ENCODE measurements around the gene MAPKAP1. TPM values are rescaled to one million over a fixed set of nuclear protein-coding genes. Genes with fewer than 3 reads are reported as not detected.

MAPKAP1 gene
- total RNA-seq, 1 donor from 2014 or later, result 56.6 TPM

DNA sequence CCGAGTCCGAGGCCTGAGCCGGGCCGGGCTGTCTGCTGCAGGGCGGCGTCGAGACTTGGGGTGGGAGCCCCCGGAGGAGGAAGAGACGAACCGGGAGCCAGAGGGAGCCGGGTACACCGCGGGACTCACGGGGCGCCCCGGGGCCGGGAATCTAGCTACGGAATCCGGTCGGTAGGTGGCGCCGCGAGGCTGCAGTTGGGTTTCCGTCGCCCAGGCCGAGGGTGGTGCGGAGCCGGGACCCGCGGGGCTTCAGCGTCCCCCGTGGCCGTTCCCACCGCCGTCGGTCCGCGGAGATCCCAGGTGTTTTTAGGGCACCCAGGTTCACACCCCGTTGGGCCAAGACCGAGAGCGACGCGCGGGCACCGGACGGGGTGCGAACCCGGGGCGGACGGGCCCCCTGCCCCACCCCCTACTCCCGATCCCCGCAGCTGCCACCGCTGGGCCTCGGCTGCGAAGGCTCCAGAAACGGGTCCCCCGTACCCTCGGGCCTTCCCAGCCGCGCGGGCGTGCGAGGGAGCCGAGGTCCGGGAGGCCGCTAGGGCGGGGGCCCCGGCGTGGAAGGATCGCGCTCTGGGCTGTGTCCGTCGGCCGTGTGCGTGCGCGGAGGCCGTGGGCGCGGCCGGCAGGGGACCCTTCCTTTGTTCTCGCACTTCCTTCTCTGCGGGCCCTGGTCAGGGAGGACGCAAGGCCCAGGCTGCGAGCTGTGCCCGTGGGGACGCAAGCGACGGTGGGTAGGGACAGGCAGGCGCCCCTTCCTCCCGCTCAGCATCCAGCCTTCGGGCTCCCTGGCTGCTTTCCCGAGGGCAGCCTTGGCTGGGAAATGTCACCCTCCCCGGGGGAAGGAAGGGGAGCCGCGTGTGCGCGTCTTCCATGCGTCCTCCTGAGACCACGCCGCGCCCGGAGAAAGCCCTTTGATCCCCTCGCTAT lies 298.8 kb downstream of the MAPKAP1 start:
- Histone ChIP-seq H3K36me3 (no peaks in the 10 kb centered on the region), H3K9me3 (ENCODE audit: low read depth) (no peaks in the 10 kb centered on the region), H3F3A (ENCODE audit: low read depth) (peaks cover 8% of the 10 kb centered on the region), H3K4me1 (peaks cover 3% of the 10 kb centered on the region), H3K4me2 (peak overlapping the region; percentile 83), H3K27ac (no peak overlapping the region), H2AFZ (replicated peaks) (peak overlapping the region; percentile 97), H3K4me3 (peak overlapping the region; percentile 55), H4K20me1 (ENCODE audit: low read depth) (no peaks in the 10 kb centered on the region), H3K27me3 (peaks cover 23% of the 10 kb centered on the region), H3K9ac (peak overlapping the region; percentile 24), H3K79me2 (ENCODE audit: low read depth) (no peaks in the 10 kb centered on the region)
- Mint-ChIP-seq H3K4me1 (peaks cover 24% of the 10 kb centered on the region), H3K4me3 (peak overlapping the region; percentile 81), H3K27ac (peak overlapping the region; percentile 83), H3K36me3 (peaks cover 5% of the 10 kb centered on the region), H3K9me3 (no peaks in the 10 kb centered on the region), H3K27me3 (ENCODE audit: insufficient read depth, low read depth) (peaks cover 18% of the 10 kb centered on the region)
- peak; percentile 38 for TF ChIP-seq EZH2phosphoT487 (IDR thresholded peaks at IDR 0.05)
- TF ChIP-seq, protein P1, sequence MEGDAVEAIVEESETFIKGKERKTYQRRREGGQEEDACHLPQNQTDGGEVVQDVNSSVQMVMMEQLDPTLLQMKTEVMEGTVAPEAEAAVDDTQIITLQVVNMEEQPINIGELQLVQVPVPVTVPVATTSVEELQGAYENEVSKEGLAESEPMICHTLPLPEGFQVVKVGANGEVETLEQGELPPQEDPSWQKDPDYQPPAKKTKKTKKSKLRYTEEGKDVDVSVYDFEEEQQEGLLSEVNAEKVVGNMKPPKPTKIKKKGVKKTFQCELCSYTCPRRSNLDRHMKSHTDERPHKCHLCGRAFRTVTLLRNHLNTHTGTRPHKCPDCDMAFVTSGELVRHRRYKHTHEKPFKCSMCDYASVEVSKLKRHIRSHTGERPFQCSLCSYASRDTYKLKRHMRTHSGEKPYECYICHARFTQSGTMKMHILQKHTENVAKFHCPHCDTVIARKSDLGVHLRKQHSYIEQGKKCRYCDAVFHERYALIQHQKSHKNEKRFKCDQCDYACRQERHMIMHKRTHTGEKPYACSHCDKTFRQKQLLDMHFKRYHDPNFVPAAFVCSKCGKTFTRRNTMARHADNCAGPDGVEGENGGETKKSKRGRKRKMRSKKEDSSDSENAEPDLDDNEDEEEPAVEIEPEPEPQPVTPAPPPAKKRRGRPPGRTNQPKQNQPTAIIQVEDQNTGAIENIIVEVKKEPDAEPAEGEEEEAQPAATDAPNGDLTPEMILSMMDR (IDR thresholded peaks at IDR 0.05), result peak; percentile 92
- TF ChIP-seq EZH2 (IDR thresholded peaks at IDR 0.05), result no peak
- DNase-seq (ENCODE audit: low spot score), result peak; percentile 90

DNA sequence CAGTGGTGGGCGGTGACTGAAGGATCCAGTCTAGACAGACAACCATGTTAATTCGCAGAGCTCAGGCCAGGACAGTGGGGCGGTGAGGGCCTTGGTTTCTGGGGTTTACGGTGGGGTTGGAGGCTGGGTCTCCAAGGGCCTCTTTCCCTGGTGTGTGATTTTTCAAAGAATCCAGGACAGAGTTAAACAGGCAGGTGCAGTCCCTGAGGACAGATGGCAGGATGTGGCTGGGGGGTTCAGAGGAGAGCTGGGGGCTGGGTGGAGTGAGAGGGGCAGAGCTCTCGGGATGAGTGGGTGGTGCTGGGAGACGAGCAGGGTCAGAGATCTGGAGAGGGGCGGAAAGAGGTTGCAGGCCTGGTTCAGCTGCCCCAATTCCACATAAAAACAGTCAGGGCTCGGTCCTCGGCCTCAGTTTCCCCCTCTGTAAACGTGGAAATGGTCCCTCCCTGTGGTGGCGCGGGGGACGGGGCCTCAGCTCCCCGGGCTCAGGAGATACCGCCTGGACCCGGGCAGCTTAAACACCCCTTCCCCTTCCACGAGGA lies 299.5 kb downstream of the MAPKAP1 start:
- no peaks in the 10 kb centered on the region for H3K36me3 ChIP-seq
- no peak overlapping the region for H3K27ac ChIP-seq
- peaks cover 8% of the 10 kb centered on the region for H3F3A ChIP-seq (ENCODE audit: low read depth)
- H3K4me2 ChIP-seq, result peak overlapping the region; percentile 83
- H3K4me1 Mint-ChIP-seq, result peaks cover 22% of the 10 kb centered on the region
- peak overlapping the region; percentile 80 for H3K4me3 Mint-ChIP-seq
- peak overlapping the region; percentile 94 for H3K27ac Mint-ChIP-seq
- TF ChIP-seq, protein P1 (IDR thresholded peaks at IDR 0.05), result no peak
- TF ChIP-seq EZH2 (IDR thresholded peaks at IDR 0.05) (no peak), EZH2phosphoT487 (IDR thresholded peaks at IDR 0.05) (no peak)
- no peaks in the 10 kb centered on the region for H3K9me3 Mint-ChIP-seq
- peaks cover 19% of the 10 kb centered on the region for H3K27me3 Mint-ChIP-seq (ENCODE audit: insufficient read depth, low read depth)
- H2AFZ ChIP-seq (replicated peaks), result peak overlapping the region; percentile 97
- H3K4me3 ChIP-seq, result peak overlapping the region; percentile 55
- H3K79me2 ChIP-seq (ENCODE audit: low read depth), result no peaks in the 10 kb centered on the region
- no peaks in the 10 kb centered on the region for H4K20me1 ChIP-seq (ENCODE audit: low read depth)
- no peak overlapping the region for H3K9ac ChIP-seq
- peaks cover 3% of the 10 kb centered on the region for H3K4me1 ChIP-seq
- peaks cover 5% of the 10 kb centered on the region for H3K36me3 Mint-ChIP-seq
- no peak for DNase-seq (ENCODE audit: low spot score)
- peaks cover 23% of the 10 kb centered on the region for H3K27me3 ChIP-seq
- H3K9me3 ChIP-seq (ENCODE audit: low read depth), result no peaks in the 10 kb centered on the region

DNA sequence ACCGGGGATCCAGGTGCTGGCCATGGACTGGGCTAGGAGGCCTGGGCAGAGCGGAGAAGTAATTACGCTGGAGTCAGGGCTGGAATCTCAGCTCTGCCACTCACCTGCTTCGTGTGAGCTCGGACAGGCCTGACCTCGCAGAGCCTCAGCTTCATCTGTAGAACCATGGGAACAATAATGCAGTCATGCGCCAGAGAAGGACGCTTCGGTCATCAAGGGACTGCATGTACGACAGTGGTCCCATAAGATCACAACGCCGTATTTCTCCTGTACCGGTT lies 300.3 kb downstream of the MAPKAP1 start:
- Mint-ChIP-seq H3K9me3 (no peaks in the 10 kb centered on the region), H3K4me3 (peak overlapping the region; percentile 80), H3K4me1 (peaks cover 16% of the 10 kb centered on the region), H3K27ac (peak overlapping the region; percentile 94), H3K27me3 (ENCODE audit: insufficient read depth, low read depth) (peaks cover 17% of the 10 kb centered on the region), H3K36me3 (peaks cover 5% of the 10 kb centered on the region)
- H3F3A ChIP-seq (ENCODE audit: low read depth), result peaks cover 8% of the 10 kb centered on the region
- DNase-seq (ENCODE audit: low spot score), result no peak
- H3K4me2 ChIP-seq, result no peak overlapping the region
- H3K9me3 ChIP-seq (ENCODE audit: low read depth), result no peaks in the 10 kb centered on the region
- H3K27ac ChIP-seq, result no peak overlapping the region
- H4K20me1 ChIP-seq (ENCODE audit: low read depth), result no peaks in the 10 kb centered on the region
- peaks cover 23% of the 10 kb centered on the region for H3K27me3 ChIP-seq
- H3K9ac ChIP-seq, result no peak overlapping the region
- TF ChIP-seq, protein P1 (IDR thresholded peaks at IDR 0.05), result no peak
- TF ChIP-seq EZH2 (IDR thresholded peaks at IDR 0.05) (no peak), EZH2phosphoT487 (IDR thresholded peaks at IDR 0.05) (no peak)
- H3K4me1 ChIP-seq, result no peaks in the 10 kb centered on the region
- no peak overlapping the region for H2AFZ ChIP-seq (replicated peaks)
- no peaks in the 10 kb centered on the region for H3K79me2 ChIP-seq (ENCODE audit: low read depth)
- H3K4me3 ChIP-seq, result no peak overlapping the region
- no peaks in the 10 kb centered on the region for H3K36me3 ChIP-seq
